H1 (cell line): Measurements from ENCODE around the gene PPP1R3C. TPM values are rescaled to one million over a fixed set of nuclear protein-coding genes. Genes with fewer than 3 reads are reported as not detected.

Source experiments
- CBX5 ChIP-seq: fragments of 300-800, 300-1000 bp; sonication (generic); IDR thresholded peaks from 2 replicates; pipeline ENCODE4 v1.7.1; 2016; ENCODE audit warnings: antibody characterized with exemption, low read length, low read depth
- POLR2AphosphoS5 ChIP-seq: IDR thresholded peaks from 2 replicates; pipeline ENCODE4 v1.6.1; 2011; ENCODE audit warnings: low read depth, low read length
- polyA plus RNA-seq, 7 experiments: library from polyadenylated mRNA; depleted of rRNA in 3 of 7; stranded (reverse) in 5 of 7; unstranded in 2 of 7; fragments of >200 nt in 5 of 7; fragments of 200-250 nt in 2 of 7; gene quantifications; 1 replicate in 5 of 7; 2 replicates in 1 of 7; 4 replicates in 1 of 7; pipeline versions ENCODE4 v1.2.1 to v1.2.3, GENCODE V29; 2011 to 2013; ENCODE audit warnings: missing spikeins in 2 of 7, mixed read lengths in 2 of 7
- total RNA-seq: library from RNA; stranded (reverse); fragmentation: NEBNext Ultra II Directional; extraction: Animal tissue kit (Norgen Biotek cat#: 25700); gene quantifications from 2 replicates; pipeline ENCODE4 v1.2.1, GENCODE V29; 2021

PPP1R3C gene
- total and polyA plus RNA-seq, 2 of the 8 experiments (the other 6 are each of a cell fraction or from before 2014, with no cell fraction given): 1.3 TPM

- TF ChIP-seq CBX5 (no peak), POLR2AphosphoS5 (no peak)
Measured at GRCh38 chr10:91643700-91644099, 10.8 kb upstream of the PPP1R3C start (continued).
